Measurements from ENCODE around the gene EFEMP1.
A peak's percentile ranks its signal among the peaks of the same experiment; 100 is the strongest.

The EFEMP1 gene

DNA sequence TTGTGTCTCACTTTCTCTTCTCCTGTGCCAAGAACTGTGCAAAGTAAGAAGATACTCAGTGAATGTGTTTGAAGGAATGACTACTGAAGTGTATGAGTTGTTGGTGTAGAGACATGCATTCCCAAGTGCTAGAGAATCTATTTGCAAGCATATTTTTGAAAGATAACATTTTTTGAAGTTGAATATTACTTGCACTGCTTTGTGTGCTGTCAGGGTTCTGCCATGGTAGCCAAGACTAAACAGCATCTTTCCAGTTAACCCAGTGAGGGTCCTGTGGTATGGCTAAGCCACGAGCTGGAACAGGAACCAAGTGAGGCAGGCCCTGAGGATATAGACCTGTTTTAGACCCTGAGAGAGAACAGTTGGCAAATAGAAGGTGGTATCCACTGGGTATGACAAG, 35.2 kb upstream of the EFEMP1 start:
- Histone ChIP-seq H3K36me3 (no peaks in the 10 kb centered on the region), H3K27ac (no peak overlapping the region), H3K4me1 (peaks cover 4 to 49% (median 13%) of the 10 kb centered on the region in 10 experiments; a peak in 15 of 20 replicates), H3K9ac (no peak overlapping the region), H3K9me3 (replicated peaks in 1 of 11) (peaks cover 0 to 42% (median 22%) of the 10 kb centered on the region in 11 experiments; a peak in 13 of 22 replicates), H3K27me3 (no peaks in the 10 kb centered on the region), H3K4me3 (no peak overlapping the region), H3K4me2 (peak overlapping the region in 3 of 11 experiments; percentile 1 to 20 (median 13); a peak in 2 of 22 replicates), H4K20me1 (no peaks in the 10 kb centered on the region)
- TF ChIP-seq Cebpa-rat (IDR thresholded peaks at IDR 0.05), result no peak

GRCh38 chr2:55957142-55957541, 33.6 kb upstream of the EFEMP1 start:
- H3K4me3 ChIP-seq, result no peak overlapping the region
- H3K9me3 ChIP-seq (replicated peaks in 1 of 11), result peaks cover 0 to 31% (median 12%) of the 10 kb centered on the region in 11 experiments; a peak in 8 of 22 replicates
- no peak overlapping the region for H3K27ac ChIP-seq
- H3K9ac ChIP-seq, result no peak overlapping the region
- no peak for TF ChIP-seq Cebpa-rat (IDR thresholded peaks at IDR 0.05)
- no peaks in the 10 kb centered on the region for H3K27me3 ChIP-seq
- no peaks in the 10 kb centered on the region for H4K20me1 ChIP-seq
- no peak overlapping the region; a peak in 2 of 22 replicates for H3K4me2 ChIP-seq
- no peaks in the 10 kb centered on the region for H3K36me3 ChIP-seq
- peaks cover 4 to 46% (median 12%) of the 10 kb centered on the region in 10 experiments; a peak in 15 of 20 replicates for H3K4me1 ChIP-seq

GRCh38 chr2:55954306-55955035, 30.9 kb upstream of the EFEMP1 start:
- H3K4me1 ChIP-seq, result peaks cover 0 to 29% (median 1%) of the 10 kb centered on the region in 10 experiments; a peak in 7 of 20 replicates
- H3K4me2 ChIP-seq, result no peak overlapping the region
- TF ChIP-seq Cebpa-rat (IDR thresholded peaks at IDR 0.05), result no peak
- H3K9ac ChIP-seq, result no peak overlapping the region
- H4K20me1 ChIP-seq, result no peaks in the 10 kb centered on the region
- H3K27me3 ChIP-seq, result no peaks in the 10 kb centered on the region
- no peak overlapping the region for H3K4me3 ChIP-seq
- no peaks in the 10 kb centered on the region for H3K36me3 ChIP-seq
- no peak overlapping the region for H3K27ac ChIP-seq
- H3K9me3 ChIP-seq (replicated peaks in 1 of 11), result peaks cover 0 to 37% (median 12%) of the 10 kb centered on the region in 11 experiments; a peak in 9 of 22 replicates

DNA sequence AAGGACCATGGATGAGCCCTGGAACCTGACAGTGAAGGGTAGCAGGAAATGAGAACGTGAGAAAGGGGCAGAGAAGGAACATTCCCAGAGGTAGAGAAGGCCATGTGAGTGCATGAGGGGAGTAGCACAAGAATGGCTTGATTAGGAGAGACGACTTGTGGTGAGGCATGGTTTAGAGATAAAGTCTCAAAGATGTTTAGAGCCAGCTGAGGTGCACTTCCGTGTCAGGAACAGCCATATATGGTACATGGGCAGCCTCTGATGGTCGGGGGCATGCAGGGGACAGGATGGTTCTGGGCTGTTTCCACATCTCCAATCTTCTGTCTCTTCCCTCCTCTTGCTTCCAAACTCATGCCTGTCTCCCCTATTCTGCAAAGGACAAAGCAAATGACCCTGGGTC, 28.8 kb upstream of the EFEMP1 start:
- H3K4me3 ChIP-seq, result no peak overlapping the region
- TF ChIP-seq Cebpa-rat (IDR thresholded peaks at IDR 0.05), result no peak
- H3K36me3 ChIP-seq, result no peaks in the 10 kb centered on the region
- peaks cover 0 to 25% (median 5%) of the 10 kb centered on the region in 11 experiments; a peak in 9 of 22 replicates for H3K9me3 ChIP-seq (replicated peaks in 1 of 11)
- H3K27ac ChIP-seq, result no peak overlapping the region
- peak overlapping the region in 1 of 11 experiments; percentile 1; a peak in 1 of 22 replicates for H3K4me2 ChIP-seq
- H3K9ac ChIP-seq, result no peak overlapping the region
- peaks cover 0 to 20% (median 0%) of the 10 kb centered on the region in 10 experiments; a peak in 6 of 20 replicates for H3K4me1 ChIP-seq
- H3K27me3 ChIP-seq, result no peaks in the 10 kb centered on the region
- no peaks in the 10 kb centered on the region for H4K20me1 ChIP-seq

GRCh38 chr2:55951533-55951932, 28.0 kb upstream of the EFEMP1 start:
- Histone ChIP-seq H3K9ac (no peak overlapping the region), H3K4me2 (no peak overlapping the region), H3K4me3 (no peak overlapping the region), H4K20me1 (no peaks in the 10 kb centered on the region), H3K27ac (no peak overlapping the region), H3K36me3 (no peaks in the 10 kb centered on the region), H3K27me3 (no peaks in the 10 kb centered on the region), H3K9me3 (replicated peaks in 1 of 11) (peaks cover 0 to 17% (median 0%) of the 10 kb centered on the region in 11 experiments; a peak in 8 of 22 replicates), H3K4me1 (peaks cover 0 to 13% (median 0%) of the 10 kb centered on the region in 10 experiments; a peak in 5 of 20 replicates)
- no peak for TF ChIP-seq Cebpa-rat (IDR thresholded peaks at IDR 0.05)

GRCh38 chr2:55949613-55950012, 26.0 kb upstream of the EFEMP1 start:
- Histone ChIP-seq H3K27me3 (no peaks in the 10 kb centered on the region), H4K20me1 (no peaks in the 10 kb centered on the region), H3K4me3 (no peak overlapping the region), H3K36me3 (no peaks in the 10 kb centered on the region), H3K4me1 (peaks cover 0 to 9% (median 0%) of the 10 kb centered on the region in 10 experiments; a peak in 5 of 20 replicates), H3K27ac (no peak overlapping the region), H3K9ac (no peak overlapping the region), H3K4me2 (peak overlapping the region in 2 of 11 experiments; percentile 18 to 28; a peak in 4 of 22 replicates), H3K9me3 (replicated peaks in 1 of 11) (peaks cover 0 to 21% (median 11%) of the 10 kb centered on the region in 11 experiments; a peak in 13 of 22 replicates)
- no peak for TF ChIP-seq Cebpa-rat (IDR thresholded peaks at IDR 0.05)

GRCh38 chr2:55949211-55949610, 25.6 kb upstream of the EFEMP1 start:
- H3K9me3 ChIP-seq (replicated peaks in 1 of 11), result peaks cover 0 to 21% (median 11%) of the 10 kb centered on the region in 11 experiments; a peak in 13 of 22 replicates
- no peaks in the 10 kb centered on the region for H3K36me3 ChIP-seq
- no peaks in the 10 kb centered on the region for H3K27me3 ChIP-seq
- TF ChIP-seq Cebpa-rat (IDR thresholded peaks at IDR 0.05), result no peak
- H3K4me1 ChIP-seq, result peaks cover 0 to 8% (median 0%) of the 10 kb centered on the region in 10 experiments; a peak in 5 of 20 replicates
- no peak overlapping the region for H3K27ac ChIP-seq
- H3K9ac ChIP-seq, result no peak overlapping the region
- H3K4me3 ChIP-seq, result no peak overlapping the region
- H4K20me1 ChIP-seq, result no peaks in the 10 kb centered on the region
- H3K4me2 ChIP-seq, result peak overlapping the region in 2 of 11 experiments; percentile 18 to 28; a peak in 5 of 22 replicates

DNA sequence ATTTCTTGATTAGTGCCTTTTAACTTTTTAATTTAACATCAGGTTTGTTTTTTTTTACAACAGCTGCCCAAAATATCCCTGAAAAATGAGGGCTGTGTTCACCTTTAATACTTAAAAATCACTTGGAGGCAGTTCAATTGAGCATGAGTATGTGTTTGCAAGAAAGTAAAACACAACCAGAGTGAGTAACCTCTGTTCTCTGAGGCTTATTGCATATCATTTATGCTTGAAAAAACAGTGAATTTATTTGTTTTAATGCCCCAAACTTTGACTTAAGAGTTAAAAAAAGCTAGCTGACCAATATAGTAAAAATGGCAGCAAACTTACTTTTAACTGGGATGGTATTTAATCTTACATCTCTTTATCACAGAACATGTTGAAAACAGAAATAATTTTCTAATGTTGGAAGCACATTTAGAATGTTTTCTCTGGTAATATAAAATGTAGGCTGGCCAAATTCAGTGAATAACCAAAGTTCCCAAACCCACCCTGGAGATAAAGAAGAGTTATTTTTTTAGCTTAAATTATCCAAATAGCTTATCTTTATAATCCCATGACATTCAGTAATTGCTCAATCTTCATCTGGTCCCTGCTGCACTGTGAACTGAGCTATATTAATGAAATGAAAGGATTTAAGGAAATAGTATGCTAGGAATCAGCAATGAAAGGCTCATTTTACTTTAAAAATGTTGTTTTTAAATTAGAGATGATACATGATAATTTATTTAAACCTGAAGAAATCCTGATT, 24.8 kb upstream of the EFEMP1 start:
- Histone ChIP-seq H3K4me2 (no peak overlapping the region; a peak in 1 of 22 replicates), H3K27me3 (no peaks in the 10 kb centered on the region), H3K27ac (no peak overlapping the region), H3K36me3 (no peaks in the 10 kb centered on the region), H3K4me3 (no peak overlapping the region), H3K9ac (no peak overlapping the region), H3K9me3 (replicated peaks in 1 of 11) (peaks cover 0 to 21% (median 11%) of the 10 kb centered on the region in 11 experiments; a peak in 13 of 22 replicates), H4K20me1 (no peaks in the 10 kb centered on the region), H3K4me1 (peaks cover 0 to 8% (median 0%) of the 10 kb centered on the region in 10 experiments; a peak in 5 of 20 replicates)
- TF ChIP-seq Cebpa-rat (IDR thresholded peaks at IDR 0.05), result no peak

DNA sequence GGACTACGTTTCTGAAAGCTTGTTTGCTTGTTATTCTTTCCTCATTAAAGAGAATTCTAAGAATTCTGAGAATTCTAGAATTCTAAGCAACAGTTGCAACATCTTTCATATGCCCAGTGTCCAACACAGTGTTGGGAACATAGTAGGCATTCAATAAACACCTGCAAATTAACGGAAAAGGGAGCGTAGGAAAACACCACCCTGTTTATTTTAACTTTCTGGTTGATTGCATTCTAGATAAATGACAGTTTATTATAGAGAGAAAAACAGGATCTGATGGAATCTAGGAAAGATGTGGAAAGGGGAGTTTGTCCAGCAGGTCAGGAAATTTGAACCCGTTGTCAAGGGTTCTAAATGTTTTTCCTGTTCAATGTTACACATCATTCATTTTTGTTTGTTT, 24.2 kb upstream of the EFEMP1 start:
- no peak overlapping the region for H3K4me3 ChIP-seq
- no peaks in the 10 kb centered on the region for H4K20me1 ChIP-seq
- H3K4me1 ChIP-seq, result peaks cover 0 to 8% (median 0%) of the 10 kb centered on the region in 10 experiments; a peak in 5 of 20 replicates
- H3K27ac ChIP-seq, result no peak overlapping the region
- H3K9ac ChIP-seq, result no peak overlapping the region
- no peaks in the 10 kb centered on the region for H3K36me3 ChIP-seq
- no peak overlapping the region; a peak in 1 of 22 replicates for H3K4me2 ChIP-seq
- no peak for TF ChIP-seq Cebpa-rat (IDR thresholded peaks at IDR 0.05)
- H3K9me3 ChIP-seq (replicated peaks in 1 of 11), result peaks cover 0 to 21% (median 11%) of the 10 kb centered on the region in 11 experiments; a peak in 13 of 22 replicates
- H3K27me3 ChIP-seq, result no peaks in the 10 kb centered on the region

Data from BLaER1 treated with 17β-estradiol and CSF1 and Interleukin-3, amounts not matched to agents 10 nM and 100 nM (cell line).